ES-I3 (cell line): ENCODE results near the gene REC114.
"Not testable (repeated sequence)": the region's sequence is repeated elsewhere in the genome, so short reads cannot be mapped to it uniquely, and the experiment has no call there.

ENCODE experiments used
- H3K36me3 ChIP-seq: 2 replicates; pipeline ENCODE4 v1.6.1; 2013; ENCODE audit warnings: mild to moderate bottlenecking, low read length, control low read depth, moderate library complexity; ENCODE audit not compliant: insufficient read depth
- H3K4me1 ChIP-seq: 2 replicates; pipeline ENCODE4 v1.6.1; 2013; ENCODE audit warnings: mild to moderate bottlenecking, control low read depth, low read length; ENCODE audit not compliant: insufficient read depth
- H3K9ac ChIP-seq: 2 replicates; pipeline ENCODE4 v1.6.1; 2013; ENCODE audit warnings: low read depth, mild to moderate bottlenecking, low read length, moderate library complexity
- H3K9me3 ChIP-seq: 2 replicates; pipeline ENCODE4 v1.6.1; 2013; ENCODE audit warnings: mild to moderate bottlenecking, low read length, moderate library complexity; ENCODE audit not compliant: control insufficient read depth, insufficient read depth

Gene REC114

DNA sequence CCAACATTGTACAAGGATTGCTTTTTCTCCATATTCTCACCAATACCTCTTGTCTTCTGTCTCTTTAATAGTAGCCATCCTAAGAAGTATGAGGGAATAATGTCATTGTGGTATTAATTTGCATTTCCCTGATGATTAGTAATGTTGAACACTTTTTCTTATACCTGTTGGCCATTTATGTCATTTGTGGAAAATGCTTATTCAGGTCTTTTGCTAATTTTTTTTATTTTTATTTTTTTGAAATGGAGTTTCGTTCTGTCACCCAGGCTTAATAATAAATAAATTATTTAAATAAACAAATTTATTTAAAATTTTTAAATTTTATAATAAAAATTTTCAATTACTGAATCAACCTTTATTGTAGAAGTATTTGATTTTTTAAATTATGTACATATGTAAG lies 37.1 kb downstream of the REC114 start:
- H3K9me3 ChIP-seq, result no peaks in the 10 kb centered on the region
- H3K36me3 ChIP-seq, result no peaks in the 10 kb centered on the region
- H3K9ac ChIP-seq, result no peak overlapping the region
- no peaks in the 10 kb centered on the region for H3K4me1 ChIP-seq

DNA sequence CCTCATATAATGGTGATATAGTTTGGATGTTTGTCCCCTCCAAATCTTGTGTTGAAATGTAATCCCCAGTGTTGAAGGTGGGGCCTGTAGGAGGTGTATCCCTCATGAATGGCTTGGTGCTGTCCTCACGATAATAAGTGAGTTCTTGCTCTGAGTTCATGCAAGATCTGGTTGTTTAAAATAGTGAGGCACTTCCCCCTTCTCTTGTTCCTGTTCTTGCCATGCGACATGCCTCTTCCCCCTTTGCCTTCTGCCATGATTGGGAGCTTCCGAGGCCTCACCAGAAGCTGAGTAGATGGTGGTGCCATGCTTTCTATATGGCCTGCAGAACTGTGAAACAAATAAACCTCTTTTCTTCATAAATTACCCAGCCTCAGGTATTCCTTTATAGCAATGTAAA lies 39.2 kb downstream of the REC114 start:
- no peaks in the 10 kb centered on the region for H3K9me3 ChIP-seq
- H3K9ac ChIP-seq, result no peak overlapping the region
- H3K4me1 ChIP-seq, result no peaks in the 10 kb centered on the region
- no peaks in the 10 kb centered on the region for H3K36me3 ChIP-seq

GRCh38 chr15:73483053-73483452 lies 40.1 kb downstream of the REC114 start:
- Histone ChIP-seq H3K9me3 (no peaks in the 10 kb centered on the region), H3K4me1 (no peaks in the 10 kb centered on the region), H3K36me3 (no peaks in the 10 kb centered on the region), H3K9ac (no peak overlapping the region)

DNA sequence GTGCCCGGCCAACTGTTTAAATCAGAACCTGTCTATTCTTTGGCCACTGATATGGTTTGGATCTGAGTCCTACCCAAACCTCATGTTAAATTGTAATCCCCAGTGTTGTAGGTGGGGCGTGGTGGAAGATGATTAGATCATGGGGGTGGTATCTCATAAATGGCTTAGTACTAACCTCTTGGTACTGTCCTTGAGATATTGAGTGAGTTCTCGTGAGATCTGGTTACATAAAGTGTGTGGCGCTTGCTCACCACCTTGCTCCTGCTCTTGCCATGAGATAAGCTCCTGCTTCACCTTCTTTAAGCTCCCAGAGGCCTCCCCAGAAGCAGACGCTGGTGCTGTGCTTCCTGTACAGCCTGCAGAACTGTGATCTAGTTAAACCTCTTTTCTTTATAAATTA lies 42.4 kb downstream of the REC114 start:
- H3K9ac ChIP-seq, result no peak overlapping the region
- H3K4me1 ChIP-seq, result no peaks in the 10 kb centered on the region
- no peaks in the 10 kb centered on the region for H3K9me3 ChIP-seq
- no peaks in the 10 kb centered on the region for H3K36me3 ChIP-seq

- not testable (repeated sequence) for H3K9me3 ChIP-seq, H3K36me3 ChIP-seq, H3K9ac ChIP-seq, H3K4me1 ChIP-seq
These were observed 42.9 kb downstream of the REC114 start for GRCh38 chr15:73485885-73486284.

- Histone ChIP-seq H3K9me3 (no peaks in the 10 kb centered on the region), H3K36me3 (no peaks in the 10 kb centered on the region), H3K9ac (no peak overlapping the region)
These were observed 45.7 kb downstream of the REC114 start for GRCh38 chr15:73488698-73489097.

DNA sequence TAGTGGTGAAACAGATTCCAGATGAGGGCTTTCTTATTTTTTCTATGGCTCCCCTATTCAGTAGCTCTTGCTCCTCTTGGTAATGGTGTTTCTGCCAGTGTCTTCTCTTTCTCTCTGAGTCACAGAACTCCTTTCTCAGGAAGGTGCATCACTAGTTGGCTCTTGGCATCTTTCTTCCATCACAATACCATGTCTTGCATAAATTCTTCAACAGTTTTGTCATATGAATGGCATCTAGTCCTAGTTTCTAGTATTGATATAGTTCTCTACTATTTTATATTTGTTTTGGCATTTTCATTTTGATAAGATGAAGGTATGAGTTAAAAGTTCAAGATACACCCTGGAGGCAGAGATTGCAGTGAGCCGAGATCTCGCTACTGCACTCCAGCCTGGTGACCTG lies 51.0 kb downstream of the REC114 start:
- Histone ChIP-seq H3K9me3 (no peaks in the 10 kb centered on the region), H3K36me3 (no peaks in the 10 kb centered on the region), H3K4me1 (no peaks in the 10 kb centered on the region), H3K9ac (no peak overlapping the region)

More at GRCh38 chr15:73488698-73489097, 45.7 kb downstream of the REC114 start:
- no peaks in the 10 kb centered on the region for H3K4me1 ChIP-seq

- no peaks in the 10 kb centered on the region for H3K4me1 ChIP-seq
- no peaks in the 10 kb centered on the region for H3K36me3 ChIP-seq
- no peaks in the 10 kb centered on the region for H3K9me3 ChIP-seq
- no peak overlapping the region for H3K9ac ChIP-seq
These were observed 52.2 kb downstream of the REC114 start for GRCh38 chr15:73495181-73495580.

GRCh38 chr15:73500696-73501095 lies 57.7 kb downstream of the REC114 start:
- Histone ChIP-seq H3K36me3 (no peaks in the 10 kb centered on the region), H3K9me3 (no peaks in the 10 kb centered on the region), H3K9ac (no peak overlapping the region), H3K4me1 (no peaks in the 10 kb centered on the region)

- no peaks in the 10 kb centered on the region for H3K9me3 ChIP-seq
- H3K9ac ChIP-seq, result no peak overlapping the region
- H3K36me3 ChIP-seq, result no peaks in the 10 kb centered on the region
- H3K4me1 ChIP-seq, result no peaks in the 10 kb centered on the region
These were observed 61.9 kb downstream of the REC114 start for GRCh38 chr15:73504885-73505284.

DNA sequence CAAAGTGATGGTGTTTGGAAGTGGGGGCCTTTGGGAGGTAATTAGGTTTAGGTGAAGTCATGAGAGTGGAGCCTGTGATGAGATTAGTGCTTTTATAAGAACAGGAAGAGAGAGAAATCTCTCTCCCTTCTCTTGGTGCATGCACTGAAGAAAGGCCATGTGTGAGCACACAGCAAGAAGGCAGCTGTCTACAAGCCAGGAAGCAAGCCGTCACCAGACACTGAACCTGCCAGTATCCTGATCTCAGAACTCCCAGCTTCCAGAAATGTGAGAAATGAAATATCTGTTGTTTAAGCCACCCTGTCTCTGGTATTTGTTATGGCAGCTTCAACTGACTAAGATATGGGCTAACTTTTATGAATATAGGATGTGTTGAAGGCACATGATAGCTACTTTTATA lies 72.6 kb downstream of the REC114 start:
- no peaks in the 10 kb centered on the region for H3K36me3 ChIP-seq
- H3K9me3 ChIP-seq, result no peaks in the 10 kb centered on the region
- no peak overlapping the region for H3K9ac ChIP-seq
- H3K4me1 ChIP-seq, result peaks cover 7% of the 10 kb centered on the region; the same call in 1 of the 2 replicates

GRCh38 chr15:73517566-73517965 lies 74.6 kb downstream of the REC114 start:
- Histone ChIP-seq H3K36me3 (no peaks in the 10 kb centered on the region), H3K9ac (no peak overlapping the region), H3K9me3 (no peaks in the 10 kb centered on the region), H3K4me1 (peaks cover 7% of the 10 kb centered on the region; the same call in 1 of the 2 replicates)

GRCh38 chr15:73518180-73518862 lies 75.4 kb downstream of the REC114 start:
- no peak overlapping the region for H3K9ac ChIP-seq
- no peaks in the 10 kb centered on the region for H3K36me3 ChIP-seq
- H3K9me3 ChIP-seq, result no peaks in the 10 kb centered on the region
- peaks cover 7% of the 10 kb centered on the region; the same call in 1 of the 2 replicates for H3K4me1 ChIP-seq

DNA sequence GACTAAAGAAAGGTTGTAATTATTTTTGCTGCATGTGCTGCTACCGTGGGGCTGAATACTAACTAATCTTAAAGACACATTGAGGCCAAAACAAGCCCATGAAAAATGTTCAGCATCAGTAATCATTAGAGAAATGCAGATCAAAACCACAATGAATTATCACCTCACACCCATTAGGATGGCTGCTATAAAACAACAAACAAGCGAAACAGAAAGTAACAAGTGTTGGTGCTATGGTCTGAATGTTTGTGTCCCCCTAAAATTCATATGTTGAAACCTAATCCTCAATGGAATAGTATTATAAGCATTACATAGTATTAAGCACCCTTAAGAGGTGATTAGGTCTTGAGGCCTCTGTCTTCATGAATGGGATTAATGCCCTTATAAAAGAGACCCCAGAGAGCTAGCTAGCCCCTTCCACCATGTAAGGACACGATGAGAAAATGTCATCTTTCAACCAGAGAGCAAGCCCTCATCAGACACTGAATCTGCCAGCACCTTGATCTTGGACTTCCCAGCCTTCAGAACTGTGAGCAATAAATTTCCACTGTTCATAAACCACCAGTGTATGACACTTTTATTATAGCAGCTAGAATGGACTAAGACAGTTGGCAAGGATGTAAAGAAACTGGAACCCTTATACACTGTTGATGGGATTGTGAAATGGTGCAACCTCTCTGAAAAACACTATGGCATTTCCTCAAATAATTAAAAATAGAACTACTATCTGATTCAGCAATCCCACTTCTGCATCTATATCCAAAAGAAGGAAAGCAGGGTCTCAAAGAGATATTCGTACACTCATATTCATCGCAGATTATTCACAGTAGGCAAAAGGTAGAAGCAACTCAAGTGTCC lies 76.1 kb downstream of the REC114 start:
- Histone ChIP-seq H3K36me3 (no peaks in the 10 kb centered on the region), H3K9ac (no peak overlapping the region), H3K4me1 (peaks cover 7% of the 10 kb centered on the region; the same call in 1 of the 2 replicates), H3K9me3 (no peaks in the 10 kb centered on the region)

DNA sequence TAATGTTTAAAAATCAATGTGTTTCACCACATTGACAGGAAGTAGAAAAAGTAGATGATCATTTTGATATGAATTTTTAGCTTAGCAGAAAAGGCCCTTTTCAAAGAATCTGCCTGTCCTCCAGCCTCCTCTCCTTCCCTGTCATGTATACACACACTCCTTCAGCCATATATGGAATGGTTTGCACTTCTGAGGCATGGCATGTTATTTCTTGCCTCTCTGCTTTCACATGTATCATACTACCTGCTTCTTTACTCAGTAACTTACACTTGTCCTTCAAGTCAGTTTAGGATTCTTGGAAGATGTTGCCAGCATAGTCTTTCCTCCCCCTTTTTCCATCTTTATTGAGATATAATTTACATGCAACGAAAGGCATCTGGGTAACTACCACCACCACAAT lies 79.0 kb downstream of the REC114 start:
- Histone ChIP-seq H3K9me3 (no peaks in the 10 kb centered on the region), H3K9ac (no peak overlapping the region), H3K36me3 (no peaks in the 10 kb centered on the region), H3K4me1 (peaks cover 7% of the 10 kb centered on the region; the same call in 1 of the 2 replicates)
